Trophoblast cell (in vitro differentiated cells and primary cell): ENCODE data around the gene MYD88.

Experiments
- DNase-seq, 2 donors: peaks; one replicate each; pipeline ENCODE4 v3.0.0-alpha.2; 2016
- H2AFZ ChIP-seq: 2 replicates; pipeline ENCODE4 v1.6.1; 2013; ENCODE audit warnings: low read length, moderate library complexity, mild to moderate bottlenecking; ENCODE audit not compliant: insufficient read depth, poor library complexity
- H2AK5ac ChIP-seq: 2 replicates; pipeline ENCODE4 v1.6.1; 2013; ENCODE audit warnings: mild to moderate bottlenecking, low read length
- H2BK120ac ChIP-seq: 2 replicates; pipeline ENCODE4 v1.6.1; 2013; ENCODE audit warnings: low read length, mild to moderate bottlenecking, moderate library complexity; ENCODE audit not compliant: insufficient read depth, poor library complexity
- H2BK12ac ChIP-seq: 2 replicates; pipeline ENCODE4 v1.6.1; 2013; ENCODE audit warnings: mild to moderate bottlenecking, low read length, moderate library complexity
- H2BK5ac ChIP-seq: 2 replicates; pipeline ENCODE4 v1.6.1; 2013; ENCODE audit warnings: low read length, low read depth, moderate library complexity, mild to moderate bottlenecking; ENCODE audit not compliant: poor library complexity
- H3K14ac ChIP-seq: 2 replicates; pipeline ENCODE4 v1.6.1; 2013; ENCODE audit warnings: mild to moderate bottlenecking, low read length
- H3K18ac ChIP-seq: 2 replicates; pipeline ENCODE4 v1.6.1; 2013; ENCODE audit warnings: mild to moderate bottlenecking, low read length
- H3K23ac ChIP-seq: 2 replicates; pipeline ENCODE4 v1.6.1; 2013; ENCODE audit warnings: low read length
- H3K27ac ChIP-seq: 2 replicates; pipeline ENCODE4 v1.5.1; 2013; ENCODE audit warnings: low read depth, mild to moderate bottlenecking, inconsistent platforms, low read length, moderate library complexity
- H3K27me3 ChIP-seq: 2 replicates; pipeline ENCODE4 v1.6.1; 2013; ENCODE audit warnings: inconsistent platforms, mild to moderate bottlenecking, low read length, moderate library complexity; ENCODE audit not compliant: insufficient read depth
- H3K36me3 ChIP-seq, 2 experiments: 1 replicate in 1 of 2; 2 replicates in 1 of 2; pipeline ENCODE4 v1.6.1; 2013; ENCODE audit warnings: low read length in 2 of 2, mild to moderate bottlenecking in 2 of 2, moderate library complexity in 1 of 2; ENCODE audit not compliant: insufficient read depth in 2 of 2, control insufficient read depth in 1 of 2
- H3K4ac ChIP-seq: 2 replicates; pipeline ENCODE4 v1.6.1; 2013; ENCODE audit warnings: low read depth, mild to moderate bottlenecking, low read length, moderate library complexity
- H3K4me1 ChIP-seq, 2 experiments: 1 replicate in 1 of 2; 2 replicates in 1 of 2; pipeline ENCODE4 v1.6.1; 2013; ENCODE audit warnings: low read length in 2 of 2, mild to moderate bottlenecking in 2 of 2, moderate library complexity in 1 of 2; ENCODE audit not compliant: insufficient read depth in 2 of 2, control insufficient read depth in 1 of 2
- H3K4me2 ChIP-seq: 2 replicates; pipeline ENCODE4 v1.6.1; 2013; ENCODE audit warnings: inconsistent platforms, mild to moderate bottlenecking, low read length, moderate library complexity
- H3K4me3 ChIP-seq: 2 replicates; pipeline ENCODE4 v1.5.1; 2013; ENCODE audit warnings: mild to moderate bottlenecking, low read depth, low read length, inconsistent platforms
- H3K79me1 ChIP-seq: one replicate; pipeline ENCODE4 v1.6.1; 2013; ENCODE audit warnings: low read length
- H3K79me2 ChIP-seq: 2 replicates; pipeline ENCODE4 v1.6.1; 2013; ENCODE audit warnings: low read length, mild to moderate bottlenecking; ENCODE audit not compliant: control insufficient read depth, insufficient read depth, poor library complexity
- H3K9ac ChIP-seq: 2 replicates; pipeline ENCODE4 v1.6.1; 2013; ENCODE audit warnings: mild to moderate bottlenecking, low read length
- H3K9me3 ChIP-seq: 2 replicates; pipeline ENCODE4 v1.6.1; 2013; ENCODE audit warnings: low read depth, mild to moderate bottlenecking, control low read depth, inconsistent platforms, low read length; ENCODE audit not compliant: insufficient read depth
- H4K12ac ChIP-seq: 2 replicates; pipeline ENCODE4 v1.6.1; 2013; ENCODE audit warnings: low read depth, mild to moderate bottlenecking, low read length, moderate library complexity
- H4K8ac ChIP-seq: 2 replicates; pipeline ENCODE4 v1.6.1; 2013; ENCODE audit warnings: low read depth, mild to moderate bottlenecking, low read length, moderate library complexity
- H4K91ac ChIP-seq: one replicate; pipeline ENCODE4 v1.6.1; 2013; ENCODE audit warnings: low read depth, mild to moderate bottlenecking, low read length, moderate library complexity
- WGBS: extraction: QIAGEN DNeasy Blood & Tissue Kit; methylation state at CpG from one replicate; pipeline ENCODE4 v1.1.7; 2013; ENCODE audit warnings: missing lambda C conversion rate; ENCODE audit not compliant: insufficient read length, insufficient coverage; ENCODE audit errors: extremely low coverage; 5-methylcytosine and 5-hydroxymethylcytosine counted together

MYD88 gene

DNA sequence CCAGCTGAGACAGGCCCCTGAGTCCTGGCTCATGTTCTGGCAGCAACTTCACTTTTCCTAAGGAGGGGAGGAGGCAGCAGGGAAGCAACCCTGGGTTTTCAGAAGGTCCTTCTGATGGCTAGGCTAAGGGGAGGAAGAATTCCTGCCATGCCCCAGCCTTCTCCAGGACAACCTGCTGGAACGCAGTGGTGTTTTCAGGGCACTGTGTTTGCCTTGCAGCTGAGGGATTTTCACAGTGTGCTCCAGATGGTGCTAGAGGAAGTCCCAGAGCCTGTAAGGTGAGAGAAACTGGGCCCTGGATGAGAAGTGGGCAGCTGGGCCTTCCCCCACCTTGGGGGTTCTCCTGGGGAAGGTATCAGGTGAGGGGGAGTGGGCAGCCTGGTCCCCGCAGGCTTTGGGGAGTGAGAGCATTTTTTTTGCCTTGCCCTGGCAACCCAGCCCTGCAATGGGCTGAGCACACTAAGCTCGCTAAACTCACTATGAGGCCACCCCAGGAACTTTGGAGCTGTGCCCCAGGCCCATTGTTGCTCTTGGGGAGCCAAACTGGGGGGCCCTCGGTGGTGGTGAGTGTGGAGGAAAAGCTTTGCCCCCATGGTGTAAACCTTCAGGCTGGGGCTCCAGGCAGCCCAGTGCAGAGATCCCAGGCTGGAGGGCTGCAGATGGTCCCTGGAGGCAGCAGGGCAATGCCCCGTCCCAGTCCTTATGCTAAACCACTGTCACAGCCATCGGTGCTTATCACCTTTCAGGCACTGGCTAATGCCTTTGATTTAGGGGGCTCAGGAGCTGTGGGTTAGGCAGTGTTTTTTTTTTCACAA lies 42.6 kb upstream of the MYD88 start:
- H3K4me1 ChIP-seq = no peaks in the 10 kb centered on the region
- H4K8ac ChIP-seq = no peak overlapping the region
- no peak overlapping the region for H4K12ac ChIP-seq
- H3K9me3 ChIP-seq = peaks cover 4% of the 10 kb centered on the region
- H4K91ac ChIP-seq = no peak overlapping the region
- no peaks in the 10 kb centered on the region for H3K36me3 ChIP-seq
- no peak overlapping the region for H3K23ac ChIP-seq
- no CpG with 5 or more reads among the region's 6 CpGs for WGBS
- no peak overlapping the region for H3K14ac ChIP-seq
- H2AK5ac ChIP-seq = no peak overlapping the region
- H2BK120ac ChIP-seq = no peak overlapping the region
- H3K4me3 ChIP-seq = no peak overlapping the region
- H3K27me3 ChIP-seq = no peaks in the 10 kb centered on the region
- no peak overlapping the region for H3K4me2 ChIP-seq
- no peak overlapping the region for H2BK12ac ChIP-seq
- H3K27ac ChIP-seq = no peak overlapping the region
- no peaks in the 10 kb centered on the region for H3K79me1 ChIP-seq
- H3K4ac ChIP-seq = no peak overlapping the region
- no peak for DNase-seq
- H3K9ac ChIP-seq = no peak overlapping the region
- H3K79me2 ChIP-seq = no peaks in the 10 kb centered on the region
- H2BK5ac ChIP-seq = no peak overlapping the region
- no peak overlapping the region for H2AFZ ChIP-seq
- no peak overlapping the region for H3K18ac ChIP-seq

GRCh38 chr3:38097446-38098375 lies 40.8 kb upstream of the MYD88 start:
- Histone ChIP-seq H4K91ac (no peak overlapping the region), H3K4ac (no peak overlapping the region), H2BK120ac (no peak overlapping the region), H3K18ac (no peak overlapping the region), H3K27me3 (no peaks in the 10 kb centered on the region), H3K14ac (no peak overlapping the region), H3K9me3 (peaks cover 4% of the 10 kb centered on the region), H2BK5ac (no peak overlapping the region), H3K23ac (no peak overlapping the region), H2AFZ (no peak overlapping the region), H3K79me2 (no peaks in the 10 kb centered on the region), H3K79me1 (no peaks in the 10 kb centered on the region), H3K4me1 (no peaks in the 10 kb centered on the region), H3K4me2 (no peak overlapping the region), H3K9ac (no peak overlapping the region), H3K36me3 (no peaks in the 10 kb centered on the region), H3K27ac (no peak overlapping the region), H2BK12ac (no peak overlapping the region), H3K4me3 (no peak overlapping the region), H4K12ac (no peak overlapping the region), H4K8ac (no peak overlapping the region), H2AK5ac (no peak overlapping the region)
- WGBS = no CpG with 5 or more reads among the region's 19 CpGs
- no peak for DNase-seq

DNA sequence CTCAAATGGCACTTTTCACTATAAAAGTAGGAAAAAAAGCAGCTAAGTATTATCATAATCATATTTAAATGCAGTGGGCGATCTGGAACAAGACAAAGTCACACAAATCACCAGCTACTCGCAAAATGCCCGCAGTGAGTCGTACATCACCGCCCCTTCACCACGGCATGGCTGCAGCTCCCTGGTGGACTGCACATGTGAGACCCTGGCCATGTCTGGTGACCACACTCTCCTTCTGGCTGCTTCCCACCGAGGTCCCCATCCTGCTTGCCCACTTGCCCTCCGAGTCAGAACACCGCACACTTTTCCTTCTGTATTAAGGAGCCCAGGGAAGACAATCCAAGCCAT lies 40.1 kb upstream of the MYD88 start:
- Histone ChIP-seq H3K79me1 (no peaks in the 10 kb centered on the region), H3K9me3 (peaks cover 6% of the 10 kb centered on the region), H2AFZ (no peak overlapping the region), H2BK5ac (no peak overlapping the region), H3K14ac (no peak overlapping the region), H4K8ac (no peak overlapping the region), H3K23ac (no peak overlapping the region), H3K27ac (no peak overlapping the region), H4K91ac (no peak overlapping the region), H3K36me3 (no peaks in the 10 kb centered on the region), H3K4ac (no peak overlapping the region), H3K27me3 (no peaks in the 10 kb centered on the region), H4K12ac (no peak overlapping the region), H3K4me3 (no peak overlapping the region), H3K4me2 (no peak overlapping the region), H2BK120ac (no peak overlapping the region), H2AK5ac (no peak overlapping the region), H3K4me1 (no peaks in the 10 kb centered on the region), H3K18ac (no peak overlapping the region), H3K9ac (no peak overlapping the region), H3K79me2 (no peaks in the 10 kb centered on the region), H2BK12ac (no peak overlapping the region)
- DNase-seq = no peak
- no CpG with 5 or more reads among the region's 9 CpGs for WGBS

DNA sequence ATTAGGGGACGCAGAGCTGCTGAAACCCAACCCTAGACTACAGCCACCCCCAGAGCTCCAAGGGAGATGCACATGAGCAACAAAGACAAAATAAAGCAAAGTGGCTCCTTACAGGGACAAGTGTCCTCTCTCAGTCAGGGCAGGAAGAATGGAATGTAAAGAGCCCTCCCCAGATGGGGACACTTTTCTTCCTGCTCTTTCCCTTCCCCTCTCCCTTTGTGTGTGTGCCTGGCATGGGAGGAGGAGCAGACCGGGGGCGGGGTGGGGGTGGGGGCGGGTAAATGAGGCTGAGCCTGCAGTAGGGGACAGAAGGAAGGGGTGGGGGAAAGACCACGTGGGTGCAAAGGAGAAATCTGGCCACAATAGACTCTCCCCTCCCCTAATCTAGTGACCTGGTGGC lies 38.9 kb upstream of the MYD88 start:
- H3K14ac ChIP-seq = no peak overlapping the region
- no peak overlapping the region for H3K4ac ChIP-seq
- H3K9ac ChIP-seq = no peak overlapping the region
- H2AK5ac ChIP-seq = no peak overlapping the region
- H3K9me3 ChIP-seq = peaks cover 6% of the 10 kb centered on the region
- no peak overlapping the region for H2BK5ac ChIP-seq
- no peak overlapping the region for H4K8ac ChIP-seq
- H3K36me3 ChIP-seq = no peaks in the 10 kb centered on the region
- H2BK120ac ChIP-seq = no peak overlapping the region
- H3K4me2 ChIP-seq = no peak overlapping the region
- no peak overlapping the region for H2BK12ac ChIP-seq
- H3K18ac ChIP-seq = no peak overlapping the region
- no peak overlapping the region for H3K27ac ChIP-seq
- no peak overlapping the region for H3K4me3 ChIP-seq
- H3K4me1 ChIP-seq = no peaks in the 10 kb centered on the region
- WGBS = no CpG with 5 or more reads among the region's 5 CpGs
- no peak overlapping the region for H4K12ac ChIP-seq
- H3K27me3 ChIP-seq = no peaks in the 10 kb centered on the region
- H2AFZ ChIP-seq = no peak overlapping the region
- no peak overlapping the region for H3K23ac ChIP-seq
- H3K79me1 ChIP-seq = no peaks in the 10 kb centered on the region
- no peak overlapping the region for H4K91ac ChIP-seq
- H3K79me2 ChIP-seq = no peaks in the 10 kb centered on the region
- DNase-seq = no peak
